Mesendoderm (in vitro differentiated cells): ENCODE data around the gene BTN2A1.
A peak's percentile ranks its signal among the peaks of the same experiment; 100 is the strongest.

Experiments used
- DNase-seq: peaks from one replicate; pipeline ENCODE4 v3.0.0; 2013
- H2AK5ac ChIP-seq: 2 replicates; pipeline ENCODE4 v1.6.1; 2013; ENCODE audit warnings: low read length, inconsistent platforms
- H2BK120ac ChIP-seq: 2 replicates; pipeline ENCODE4 v1.6.1; 2013; ENCODE audit warnings: low read depth, mild to moderate bottlenecking, low read length, moderate library complexity, mixed read lengths
- H2BK15ac ChIP-seq: replicated peaks from 2 replicates; pipeline ENCODE4 v1.6.1; 2013; ENCODE audit warnings: low read depth, mild to moderate bottlenecking, moderate library complexity
- H2BK5ac ChIP-seq: 2 replicates; pipeline ENCODE4 v1.6.1; 2013; ENCODE audit warnings: low read length, inconsistent platforms
- H3K18ac ChIP-seq: 2 replicates; pipeline ENCODE4 v1.6.1; 2013; ENCODE audit warnings: mild to moderate bottlenecking, low read length, mixed read lengths
- H3K23ac ChIP-seq: one replicate; pipeline ENCODE4 v1.6.1; 2013; ENCODE audit warnings: low read length
- H3K27ac ChIP-seq: 2 replicates; pipeline ENCODE4 v1.5.1; 2013; ENCODE audit warnings: low read depth, mild to moderate bottlenecking, inconsistent platforms, low read length, moderate library complexity
- H3K27me3 ChIP-seq: 2 replicates; pipeline ENCODE4 v1.6.1; 2013; ENCODE audit warnings: low read length, control low read depth, mild to moderate bottlenecking, inconsistent platforms; ENCODE audit not compliant: insufficient read depth, poor library complexity
- H3K36me3 ChIP-seq: 2 replicates; pipeline ENCODE4 v1.6.1; 2013; ENCODE audit warnings: low read length, inconsistent platforms; ENCODE audit not compliant: control insufficient read depth, insufficient read depth
- H3K4ac ChIP-seq: one replicate; pipeline ENCODE4 v1.6.1; 2013; ENCODE audit warnings: low read depth, mild to moderate bottlenecking, low read length, moderate library complexity
- H3K4me1 ChIP-seq: 2 replicates; pipeline ENCODE4 v1.6.1; 2013; ENCODE audit warnings: low read depth, low read length, inconsistent platforms; ENCODE audit not compliant: control insufficient read depth
- H3K4me2 ChIP-seq: 2 replicates; pipeline ENCODE4 v1.6.1; 2013; ENCODE audit warnings: low read length
- H3K4me3 ChIP-seq: 2 replicates; pipeline ENCODE4 v1.5.1; 2013; ENCODE audit warnings: mild to moderate bottlenecking, low read length
- H3K56ac ChIP-seq: one replicate; pipeline ENCODE4 v1.6.1; 2013; ENCODE audit warnings: low read length
- H3K79me1 ChIP-seq: 2 replicates; pipeline ENCODE4 v1.6.1; 2013; ENCODE audit warnings: low read length, inconsistent platforms
- H3K79me2 ChIP-seq: 2 replicates; pipeline ENCODE4 v1.6.1; 2013; ENCODE audit warnings: mild to moderate bottlenecking, low read length; ENCODE audit not compliant: control insufficient read depth, insufficient read depth
- H3K9ac ChIP-seq: 2 replicates; pipeline ENCODE4 v1.6.1; 2013; ENCODE audit warnings: low read length, inconsistent platforms
- H4K5ac ChIP-seq: one replicate; pipeline ENCODE4 v1.6.1; 2013; ENCODE audit warnings: low read length
- H4K8ac ChIP-seq: one replicate; pipeline ENCODE4 v1.6.1; 2013; ENCODE audit warnings: low read depth, mild to moderate bottlenecking, control low read depth, low read length, moderate library complexity
- WGBS: extraction: QIAGEN DNeasy Blood & Tissue Kit; methylation state at CpG from one replicate; pipeline ENCODE4 v1.1.7; 2013; ENCODE audit warnings: low lambda C conversion rate, missing lambda C conversion rate; ENCODE audit not compliant: insufficient coverage; ENCODE audit errors: extremely low coverage; 5-methylcytosine and 5-hydroxymethylcytosine counted together

The BTN2A1 gene

DNA sequence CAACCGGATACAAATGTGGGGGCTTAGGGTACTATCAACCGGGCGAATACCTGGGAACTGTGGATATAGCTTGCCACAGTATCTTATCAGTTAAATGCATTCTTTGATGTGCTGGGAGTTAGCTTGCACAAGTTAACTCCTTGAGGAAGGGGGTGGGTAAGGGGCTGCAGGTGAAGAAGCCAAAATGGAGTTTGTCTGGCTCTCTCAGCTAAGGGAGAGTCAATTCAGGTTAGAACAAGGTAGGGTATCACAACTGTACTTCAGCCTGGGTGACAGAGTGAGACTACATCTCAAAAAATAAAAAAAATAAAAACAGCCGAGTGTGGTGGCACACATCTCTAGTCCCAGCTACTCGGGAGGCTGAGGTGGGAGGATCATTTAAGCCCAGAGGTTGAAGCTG lies 33.8 kb downstream of the BTN2A1 start:
- no peak overlapping the region for H3K9ac ChIP-seq
- H4K5ac ChIP-seq, result no peak overlapping the region
- no peaks in the 10 kb centered on the region for H3K4me1 ChIP-seq
- H4K8ac ChIP-seq, result no peak overlapping the region
- H2BK5ac ChIP-seq, result no peak overlapping the region
- H3K79me2 ChIP-seq, result no peaks in the 10 kb centered on the region
- peak; percentile 20 for DNase-seq
- H3K4me3 ChIP-seq, result no peak overlapping the region
- no peaks in the 10 kb centered on the region for H3K79me1 ChIP-seq
- no peak overlapping the region for H3K4ac ChIP-seq
- no peak overlapping the region for H2AK5ac ChIP-seq
- H2BK120ac ChIP-seq, result no peak overlapping the region
- H2BK15ac ChIP-seq, result no peak overlapping the region
- H3K56ac ChIP-seq, result no peak overlapping the region
- WGBS, result no CpG with 5 or more reads among the region's 5 CpGs
- no peak overlapping the region for H3K4me2 ChIP-seq
- H3K27ac ChIP-seq, result no peak overlapping the region
- no peaks in the 10 kb centered on the region for H3K27me3 ChIP-seq
- H3K23ac ChIP-seq, result no peak overlapping the region
- no peak overlapping the region for H3K18ac ChIP-seq
- H3K36me3 ChIP-seq, result no peaks in the 10 kb centered on the region

DNA sequence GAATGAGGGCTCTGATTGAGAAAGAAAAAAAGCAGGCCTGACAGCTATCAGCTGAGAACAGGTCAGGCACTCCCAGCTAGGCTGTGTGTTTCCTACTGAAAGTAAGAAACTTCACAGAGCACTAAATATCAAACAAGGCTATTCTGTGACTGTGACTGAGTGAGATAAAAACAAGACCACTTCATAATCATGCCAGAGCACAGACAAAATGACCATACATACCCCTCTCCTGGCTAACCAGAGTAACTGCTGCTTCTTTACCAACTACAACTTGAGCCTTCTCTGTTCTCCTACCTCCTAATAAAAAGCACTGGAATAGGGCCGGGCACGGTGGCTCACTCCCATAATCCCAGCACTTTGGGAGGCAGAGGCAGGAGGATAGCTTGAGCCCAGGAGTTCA lies 35.5 kb downstream of the BTN2A1 start:
- Histone ChIP-seq H3K18ac (no peak overlapping the region), H3K23ac (no peak overlapping the region), H2BK120ac (no peak overlapping the region), H3K27me3 (no peaks in the 10 kb centered on the region), H3K79me2 (no peaks in the 10 kb centered on the region), H3K4ac (no peak overlapping the region), H3K4me1 (no peaks in the 10 kb centered on the region), H4K5ac (no peak overlapping the region), H3K36me3 (no peaks in the 10 kb centered on the region), H3K79me1 (no peaks in the 10 kb centered on the region), H3K4me3 (no peak overlapping the region), H4K8ac (no peak overlapping the region), H3K56ac (no peak overlapping the region), H2BK15ac (no peak overlapping the region), H3K27ac (no peak overlapping the region), H2AK5ac (no peak overlapping the region), H3K4me2 (no peak overlapping the region), H3K9ac (no peak overlapping the region), H2BK5ac (no peak overlapping the region)
- no CpG with 5 or more reads among the region's 2 CpGs for WGBS
- DNase-seq, result peak; percentile 63

DNA sequence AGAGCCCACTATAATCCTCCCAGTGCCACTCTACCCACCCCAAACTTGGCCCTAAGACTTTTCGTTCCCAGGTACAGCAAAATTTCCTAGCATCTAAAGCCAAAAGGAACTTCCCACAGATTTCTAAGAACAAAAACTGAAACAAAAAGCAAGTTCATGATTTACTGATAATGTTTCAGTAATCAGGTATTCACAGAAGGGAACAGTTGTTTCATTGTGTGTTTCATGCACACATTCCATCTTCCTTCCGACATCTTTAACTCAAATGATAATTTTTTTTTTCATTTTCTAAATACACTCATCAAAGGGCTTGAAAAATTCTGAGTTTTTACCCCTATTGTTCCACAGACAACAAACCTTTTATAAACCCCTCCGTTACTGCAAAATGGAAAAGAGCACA lies 36.4 kb downstream of the BTN2A1 start:
- H3K56ac ChIP-seq, result no peak overlapping the region
- WGBS, result no CpG with 5 or more reads among the region's 3 CpGs
- H3K23ac ChIP-seq, result no peak overlapping the region
- H3K27ac ChIP-seq, result no peak overlapping the region
- H4K5ac ChIP-seq, result no peak overlapping the region
- H3K79me1 ChIP-seq, result no peaks in the 10 kb centered on the region
- no peak for DNase-seq
- H3K4me2 ChIP-seq, result no peak overlapping the region
- no peak overlapping the region for H4K8ac ChIP-seq
- no peaks in the 10 kb centered on the region for H3K27me3 ChIP-seq
- H3K18ac ChIP-seq, result no peak overlapping the region
- no peak overlapping the region for H2AK5ac ChIP-seq
- no peak overlapping the region for H3K4ac ChIP-seq
- H3K36me3 ChIP-seq, result no peaks in the 10 kb centered on the region
- no peak overlapping the region for H2BK15ac ChIP-seq
- no peaks in the 10 kb centered on the region for H3K4me1 ChIP-seq
- H3K9ac ChIP-seq, result no peak overlapping the region
- H2BK120ac ChIP-seq, result no peak overlapping the region
- no peaks in the 10 kb centered on the region for H3K79me2 ChIP-seq
- H3K4me3 ChIP-seq, result no peak overlapping the region
- H2BK5ac ChIP-seq, result no peak overlapping the region

DNA sequence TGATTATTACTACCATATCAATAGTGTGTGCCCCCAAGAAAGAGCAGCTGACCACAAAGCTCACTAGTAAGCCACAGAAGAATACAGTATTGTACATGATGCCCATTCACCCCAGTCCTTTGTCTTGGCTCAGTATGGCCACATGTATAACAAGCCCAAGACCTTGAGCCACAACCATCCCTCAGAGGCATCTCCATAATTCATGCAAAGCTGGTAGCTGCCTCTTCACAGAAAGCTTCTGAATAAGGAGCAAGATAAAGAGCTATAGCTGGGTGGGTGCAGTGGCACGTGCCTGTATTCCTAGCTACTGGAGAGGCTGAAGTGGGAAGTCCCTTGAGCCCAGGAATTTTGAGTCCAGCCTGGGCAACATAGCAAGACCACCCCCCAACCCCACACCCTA lies 37.5 kb downstream of the BTN2A1 start:
- H3K27ac ChIP-seq, result no peak overlapping the region
- no peak overlapping the region for H3K18ac ChIP-seq
- no peak overlapping the region for H2BK15ac ChIP-seq
- WGBS, result no CpG with 5 or more reads among the region's 1 CpG
- no peaks in the 10 kb centered on the region for H3K27me3 ChIP-seq
- no peak overlapping the region for H3K56ac ChIP-seq
- H2BK5ac ChIP-seq, result no peak overlapping the region
- H3K36me3 ChIP-seq, result no peaks in the 10 kb centered on the region
- H3K23ac ChIP-seq, result no peak overlapping the region
- no peaks in the 10 kb centered on the region for H3K79me1 ChIP-seq
- H3K9ac ChIP-seq, result no peak overlapping the region
- no peak for DNase-seq
- H3K4me3 ChIP-seq, result no peak overlapping the region
- no peaks in the 10 kb centered on the region for H3K4me1 ChIP-seq
- no peak overlapping the region for H2AK5ac ChIP-seq
- H3K4ac ChIP-seq, result no peak overlapping the region
- H4K5ac ChIP-seq, result no peak overlapping the region
- no peak overlapping the region for H4K8ac ChIP-seq
- no peak overlapping the region for H3K4me2 ChIP-seq
- no peak overlapping the region for H2BK120ac ChIP-seq
- no peaks in the 10 kb centered on the region for H3K79me2 ChIP-seq

DNA sequence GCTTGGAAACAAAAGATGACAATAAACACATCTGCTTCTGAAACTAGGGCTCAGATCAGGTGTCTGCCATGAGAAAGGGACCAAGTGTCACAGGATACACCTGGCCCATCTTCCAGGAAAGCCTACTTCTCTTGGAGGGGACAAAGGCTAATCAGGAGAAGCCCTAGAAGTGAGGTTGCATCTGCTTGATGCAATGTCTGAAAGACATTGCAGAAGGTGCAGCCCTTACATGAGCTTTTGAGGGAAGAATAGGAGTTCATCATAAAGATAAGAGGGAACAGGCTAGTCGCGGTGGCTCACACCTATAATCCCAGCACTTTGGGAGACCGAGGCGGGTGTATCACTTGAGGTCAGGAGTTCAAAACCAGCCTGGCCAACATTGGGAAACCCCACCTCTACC lies 39.9 kb downstream of the BTN2A1 start:
- Histone ChIP-seq H3K4me1 (no peaks in the 10 kb centered on the region), H2BK120ac (no peak overlapping the region), H3K79me2 (no peaks in the 10 kb centered on the region), H3K27ac (no peak overlapping the region), H3K9ac (no peak overlapping the region), H2BK15ac (no peak overlapping the region), H3K79me1 (no peaks in the 10 kb centered on the region), H2BK5ac (no peak overlapping the region), H3K36me3 (no peaks in the 10 kb centered on the region), H3K27me3 (peaks cover 14% of the 10 kb centered on the region), H4K5ac (no peak overlapping the region), H2AK5ac (no peak overlapping the region), H3K4me2 (no peak overlapping the region), H3K56ac (no peak overlapping the region), H3K23ac (no peak overlapping the region), H3K4me3 (no peak overlapping the region), H3K18ac (no peak overlapping the region), H4K8ac (no peak overlapping the region), H3K4ac (no peak overlapping the region)
- no CpG with 5 or more reads among the region's 4 CpGs for WGBS
- DNase-seq, result no peak

DNA sequence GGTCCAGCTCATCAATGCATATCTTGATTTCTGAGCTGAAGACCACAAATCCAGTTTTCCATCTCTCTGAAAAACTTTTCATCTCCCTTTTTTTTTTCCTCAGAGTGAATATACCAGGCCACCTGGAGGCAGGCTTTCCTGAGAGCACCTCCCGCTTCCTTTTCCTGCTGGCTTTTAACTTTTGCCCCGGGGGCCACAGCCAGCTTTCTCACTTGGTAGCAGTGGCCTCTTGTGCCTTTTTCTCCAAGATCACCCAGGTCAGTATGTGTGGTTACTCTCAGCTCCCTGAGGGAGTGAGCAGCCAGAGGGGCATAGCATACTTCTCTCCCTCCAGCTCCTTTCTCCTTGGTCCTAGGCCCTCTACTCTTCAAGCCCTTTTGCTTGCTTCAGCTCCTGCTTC lies 42.3 kb downstream of the BTN2A1 start, which contains the start of gene BTN1A1:
Gene BTN1A1, plus strand, starts transcription at position 202 of the 400 bp plus-strand sequence. CDS start 984 bp downstream, outside the sequence.
- Histone ChIP-seq H4K5ac (no peak within 1 kb of the TSS), H2AK5ac (no peak within 1 kb of the TSS), H3K4ac (no peak within 1 kb of the TSS), H3K36me3 (no peaks in the 10 kb centered on the region), H3K79me1 (no peaks in the 10 kb centered on the region), H3K4me2 (no peak within 1 kb of the TSS), H3K9ac (no peak within 1 kb of the TSS), H3K79me2 (no peaks in the 10 kb centered on the region), H3K18ac (no peak within 1 kb of the TSS), H3K4me3 (no peak within 1 kb of the TSS), H2BK5ac (no peak within 1 kb of the TSS), H3K27ac (no peak within 1 kb of the TSS), H2BK120ac (no peak within 1 kb of the TSS), H3K56ac (peak within 1 kb of the TSS; percentile 10), H4K8ac (no peak within 1 kb of the TSS), H3K27me3 (peaks cover 16% of the 10 kb centered on the region), H3K4me1 (no peaks in the 10 kb centered on the region), H2BK15ac (no peak within 1 kb of the TSS), H3K23ac (no peak within 1 kb of the TSS)
- no CpG with 5 or more reads among the region's 2 CpGs for WGBS
- peak; percentile 73 for DNase-seq
